Measurements from ENCODE around the gene TSPYL4.

DNA sequence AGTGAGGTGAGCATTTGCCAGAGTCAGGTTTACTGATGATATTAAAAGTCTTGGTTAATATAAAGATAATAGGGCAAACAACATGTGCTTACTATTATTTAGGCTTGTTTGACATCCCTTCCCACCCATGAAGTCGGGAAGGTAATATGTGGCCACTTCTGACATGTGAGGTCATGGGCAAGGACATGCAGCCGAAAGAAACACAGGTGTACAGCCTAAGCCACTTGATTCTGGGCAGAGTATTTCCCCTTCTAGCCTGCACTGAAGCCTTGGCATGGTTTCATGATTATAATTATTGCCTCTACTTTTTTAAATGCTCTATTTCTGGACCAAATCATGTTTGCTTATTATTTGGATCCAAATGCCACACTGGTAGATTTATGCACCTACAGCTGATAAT is 52.3 kb downstream of the TSPYL4 start:
- TF ChIP-seq, protein P1, sequence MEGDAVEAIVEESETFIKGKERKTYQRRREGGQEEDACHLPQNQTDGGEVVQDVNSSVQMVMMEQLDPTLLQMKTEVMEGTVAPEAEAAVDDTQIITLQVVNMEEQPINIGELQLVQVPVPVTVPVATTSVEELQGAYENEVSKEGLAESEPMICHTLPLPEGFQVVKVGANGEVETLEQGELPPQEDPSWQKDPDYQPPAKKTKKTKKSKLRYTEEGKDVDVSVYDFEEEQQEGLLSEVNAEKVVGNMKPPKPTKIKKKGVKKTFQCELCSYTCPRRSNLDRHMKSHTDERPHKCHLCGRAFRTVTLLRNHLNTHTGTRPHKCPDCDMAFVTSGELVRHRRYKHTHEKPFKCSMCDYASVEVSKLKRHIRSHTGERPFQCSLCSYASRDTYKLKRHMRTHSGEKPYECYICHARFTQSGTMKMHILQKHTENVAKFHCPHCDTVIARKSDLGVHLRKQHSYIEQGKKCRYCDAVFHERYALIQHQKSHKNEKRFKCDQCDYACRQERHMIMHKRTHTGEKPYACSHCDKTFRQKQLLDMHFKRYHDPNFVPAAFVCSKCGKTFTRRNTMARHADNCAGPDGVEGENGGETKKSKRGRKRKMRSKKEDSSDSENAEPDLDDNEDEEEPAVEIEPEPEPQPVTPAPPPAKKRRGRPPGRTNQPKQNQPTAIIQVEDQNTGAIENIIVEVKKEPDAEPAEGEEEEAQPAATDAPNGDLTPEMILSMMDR (IDR thresholded peaks at IDR 0.05): no peak
- TF ChIP-seq EZH2 (IDR thresholded peaks at IDR 0.05) (no peak), EZH2phosphoT487 (IDR thresholded peaks at IDR 0.05) (no peak)

Measured in neural progenitor cell (in vitro differentiated cells).